Naive B cell (primary cell): ENCODE data around the gene MYBBP1A. TPM values are rescaled to one million over a fixed set of nuclear protein-coding genes. Genes with fewer than 3 reads are reported as not detected.

ENCODE experiments used
- ATAC-seq, 2 donors: fragments of 150-1000 bp; cut with Tn5 transposase; 2 replicates each; pipeline ENCODE4 v1.10.0; 2021; ENCODE audit warnings: low read depth in 2 of 2, mild to moderate bottlenecking in 2 of 2, moderate library complexity in 2 of 2
- DNase-seq: peaks from one replicate; pipeline ENCODE4 v3.0.0; 2022
- H3K27ac Mint-ChIP-seq, 6 donors: one replicate each; pipeline ENCODE4 v1.8.0; 2020 to 2022; ENCODE audit warnings: mild to moderate bottlenecking in 6 of 6, mixed read lengths in 6 of 6, moderate library complexity in 5 of 6, inconsistent platforms in 2 of 6
- H3K27me3 Mint-ChIP-seq, 3 donors: one replicate each; pipeline ENCODE4 v1.8.0; 2021 to 2022; ENCODE audit warnings: mixed read lengths in 3 of 3, mild to moderate bottlenecking in 1 of 3
- H3K36me3 Mint-ChIP-seq, 2 donors: one replicate each; pipeline ENCODE4 v1.8.0; 2020 to 2022; ENCODE audit warnings: mixed read lengths in 2 of 2, inconsistent platforms in 1 of 2, mild to moderate bottlenecking in 1 of 2
- H3K4me1 Mint-ChIP-seq, 3 donors: one replicate each; pipeline ENCODE4 v1.8.0; 2020 to 2022; ENCODE audit warnings: mixed read lengths in 3 of 3, inconsistent platforms in 1 of 3, mild to moderate bottlenecking in 1 of 3, moderate library complexity in 1 of 3
- H3K4me3 Mint-ChIP-seq, 8 donors: one replicate each; pipeline ENCODE4 v1.8.0; 2020 to 2022; ENCODE audit warnings: mild to moderate bottlenecking in 8 of 8, mixed read lengths in 8 of 8, moderate library complexity in 8 of 8, inconsistent platforms in 2 of 8
- H3K9me3 Mint-ChIP-seq, 7 donors: one replicate each; pipeline ENCODE4 v1.8.0; 2020 to 2022; ENCODE audit warnings: mixed read lengths in 7 of 7, mild to moderate bottlenecking in 5 of 7, inconsistent platforms in 2 of 7, moderate library complexity in 1 of 7
- polyA plus RNA-seq, 6 donors: library from polyadenylated mRNA; unstranded; fragments of 300-500 nt; fragmentation: Illumina TruSeq; gene quantifications; one replicate each; pipeline ENCODE4 v1.2.3, GENCODE V29; 2021; ENCODE audit warnings: low read depth in 6 of 6

MYBBP1A gene
- polyA plus RNA-seq, 6 donors from 2014 or later: 0.24 to 28.7 (median 13.4) TPM

DNA sequence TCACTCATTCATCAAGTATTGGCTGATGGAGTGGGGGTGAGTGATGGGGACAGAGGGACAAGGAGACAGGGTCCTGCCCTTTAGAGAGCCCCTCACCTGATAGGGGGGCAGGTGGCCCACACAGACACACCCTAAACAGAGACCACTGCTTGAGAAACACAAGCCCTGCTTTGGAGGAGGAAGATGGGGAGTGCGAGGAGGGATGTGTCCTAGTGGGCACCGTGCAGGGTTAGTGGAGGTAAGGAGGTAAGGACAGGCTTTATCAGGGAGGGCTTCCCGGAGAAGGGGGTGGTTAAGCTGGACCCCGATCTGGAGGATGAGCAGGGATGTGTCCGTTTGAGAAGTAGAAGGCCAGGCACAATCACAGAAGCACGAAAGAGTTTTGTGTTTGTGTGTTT is 21.0 kb upstream of the MYBBP1A start:
- H3K27me3 Mint-ChIP-seq: peaks cover 4 to 40% (median 25%) of the 10 kb centered on the region in 3 donors
- no peak for ATAC-seq
- H3K9me3 Mint-ChIP-seq: no peaks in the 10 kb centered on the region

DNA sequence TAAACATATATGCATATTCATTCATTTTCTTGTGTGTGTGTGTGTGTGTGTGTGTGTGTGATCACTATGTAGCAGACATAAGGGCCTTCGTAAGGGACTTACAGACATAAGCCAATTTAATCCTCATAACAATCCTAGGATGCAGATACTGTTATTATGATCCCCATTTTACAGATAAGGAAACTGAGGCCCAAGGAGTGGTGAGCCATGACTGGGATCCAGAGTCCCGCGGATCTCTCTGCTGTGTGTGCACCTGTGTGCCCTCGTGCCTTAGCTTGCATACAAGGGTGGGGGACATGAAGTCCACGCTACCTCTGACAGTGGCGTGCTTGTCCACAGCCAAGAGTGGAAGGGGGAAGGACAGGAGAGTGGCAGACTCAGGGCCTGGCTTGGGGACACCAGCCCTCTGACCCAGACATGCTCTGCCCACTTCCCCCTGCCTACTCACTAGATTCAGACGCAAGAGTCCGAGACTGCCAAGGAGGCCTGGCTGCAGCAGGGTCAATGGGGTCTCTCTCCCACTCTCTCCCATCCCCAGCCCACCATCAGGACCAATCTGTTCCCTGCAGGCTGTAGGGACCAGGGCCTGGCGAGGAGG is 19.4 kb upstream of the MYBBP1A start:
- DNase-seq (no peak), ATAC-seq (no peak)
- Mint-ChIP-seq H3K27me3 (peaks cover 0 to 36% (median 19%) of the 10 kb centered on the region in 3 donors), H3K4me3 (no peak overlapping the region), H3K27ac (no peak overlapping the region), H3K9me3 (no peaks in the 10 kb centered on the region), H3K36me3 (no peaks in the 10 kb centered on the region), H3K4me1 (no peaks in the 10 kb centered on the region)

More for the DNA sequence above, 21.0 kb upstream of the MYBBP1A start:
- DNase-seq: no peak
- H3K36me3 Mint-ChIP-seq: no peaks in the 10 kb centered on the region
- no peak overlapping the region for H3K27ac Mint-ChIP-seq
- H3K4me1 Mint-ChIP-seq: no peaks in the 10 kb centered on the region
- no peak overlapping the region for H3K4me3 Mint-ChIP-seq

DNA sequence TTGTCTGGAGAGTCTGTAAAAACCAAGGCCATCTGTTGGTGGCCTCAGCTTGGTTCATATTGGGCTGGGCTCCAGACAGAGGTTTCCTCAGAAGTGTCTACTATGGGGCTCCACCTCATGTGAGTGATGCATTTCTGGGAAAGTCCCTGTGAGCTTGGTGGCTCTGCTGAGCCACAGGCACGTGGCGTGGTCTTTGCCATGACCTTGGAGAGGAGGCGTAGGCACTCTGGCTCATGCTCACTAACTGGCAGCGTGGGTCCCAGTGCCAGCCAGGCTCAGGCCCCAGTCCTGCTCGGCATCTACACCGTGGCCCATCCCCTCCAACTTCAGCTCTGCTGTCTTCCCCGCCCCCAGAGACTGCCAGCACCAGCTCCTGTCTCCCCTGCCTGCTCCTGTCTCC is 18.5 kb upstream of the MYBBP1A start:
- Mint-ChIP-seq H3K9me3 (no peaks in the 10 kb centered on the region), H3K4me1 (no peaks in the 10 kb centered on the region), H3K27ac (no peak overlapping the region), H3K27me3 (peaks cover 0 to 35% (median 17%) of the 10 kb centered on the region in 3 donors), H3K36me3 (no peaks in the 10 kb centered on the region), H3K4me3 (no peak overlapping the region)
- ATAC-seq (peak; percentile 61 to 83), DNase-seq (no peak)

DNA sequence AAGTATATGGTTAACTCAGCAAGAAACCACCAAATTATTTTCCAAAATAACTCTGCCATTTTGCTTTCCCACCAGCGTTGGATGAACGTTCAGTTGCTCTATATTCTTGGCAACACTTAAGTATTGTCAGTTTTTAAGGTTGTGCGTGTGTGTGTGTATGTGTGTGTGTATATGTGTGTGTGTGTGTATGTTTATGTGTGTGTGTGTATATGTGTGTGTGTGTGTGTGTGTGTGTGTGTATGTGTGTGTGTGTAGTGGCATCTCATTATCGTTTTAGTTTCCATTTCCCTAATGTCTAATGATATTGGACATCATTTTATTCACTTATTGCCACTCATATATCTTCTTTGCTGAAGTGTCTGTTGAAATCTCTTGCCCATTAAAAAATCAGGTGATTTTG is 17.9 kb upstream of the MYBBP1A start:
- H3K27me3 Mint-ChIP-seq: peaks cover 0 to 35% (median 17%) of the 10 kb centered on the region in 3 donors
- H3K4me1 Mint-ChIP-seq: no peaks in the 10 kb centered on the region
- H3K27ac Mint-ChIP-seq: no peak overlapping the region
- H3K36me3 Mint-ChIP-seq: no peaks in the 10 kb centered on the region
- ATAC-seq (no peak), DNase-seq (no peak)
- no peaks in the 10 kb centered on the region for H3K9me3 Mint-ChIP-seq
- H3K4me3 Mint-ChIP-seq: no peak overlapping the region

DNA sequence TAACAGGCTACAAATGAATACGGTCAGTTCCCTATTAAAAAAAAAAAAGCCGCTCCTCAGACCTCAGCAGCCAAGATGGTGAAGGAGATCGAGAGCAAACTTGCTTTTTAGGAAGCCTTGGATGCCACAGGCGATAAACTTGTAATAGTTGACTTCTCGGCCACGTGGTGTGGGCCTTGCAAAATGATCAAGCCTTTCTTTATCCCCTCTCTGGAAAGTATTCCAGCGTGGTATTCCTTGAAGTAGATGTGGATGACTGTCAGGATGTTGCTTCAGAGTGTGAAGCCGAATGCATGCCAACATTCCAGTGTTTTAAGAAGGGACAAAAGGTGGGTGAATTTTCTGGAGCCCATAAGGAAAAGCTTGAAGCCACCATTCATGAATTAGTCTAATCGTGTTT is 16.9 kb upstream of the MYBBP1A start:
- Mint-ChIP-seq H3K9me3 (no peaks in the 10 kb centered on the region), H3K27ac (no peak overlapping the region), H3K4me3 (no peak overlapping the region), H3K27me3 (peaks cover 0 to 35% (median 17%) of the 10 kb centered on the region in 3 donors), H3K36me3 (no peaks in the 10 kb centered on the region), H3K4me1 (no peaks in the 10 kb centered on the region)
- ATAC-seq (no peak), DNase-seq (no peak)

DNA sequence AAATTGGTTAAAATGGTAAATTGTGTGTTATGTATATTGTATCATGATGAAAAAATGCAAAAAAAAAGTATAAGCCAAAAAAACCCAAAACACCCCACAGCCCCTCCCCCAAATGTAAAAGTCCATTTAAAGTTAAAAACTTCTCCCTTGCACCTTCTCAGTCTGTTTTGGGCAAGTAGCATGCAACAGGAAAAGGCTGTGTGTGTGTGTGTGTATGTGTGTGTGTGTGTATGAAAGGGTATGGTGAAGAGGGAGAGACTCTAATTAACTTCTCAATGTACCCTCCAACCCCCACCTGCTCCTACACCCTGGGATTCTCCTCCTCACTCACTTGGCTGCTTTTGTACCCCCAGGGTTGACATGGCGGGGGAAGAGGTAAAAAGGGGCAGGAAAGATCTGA is 14.4 kb upstream of the MYBBP1A start:
- Mint-ChIP-seq H3K4me1 (peaks cover 5 to 11% (median 10%) of the 10 kb centered on the region in 3 donors), H3K36me3 (no peaks in the 10 kb centered on the region), H3K27me3 (peaks cover 0 to 19% (median 9%) of the 10 kb centered on the region in 3 donors), H3K9me3 (no peaks in the 10 kb centered on the region), H3K27ac (peak overlapping the region in 2 of 6 donors; percentile 26 to 61), H3K4me3 (no peak overlapping the region)
- ATAC-seq (no peak), DNase-seq (no peak)

DNA sequence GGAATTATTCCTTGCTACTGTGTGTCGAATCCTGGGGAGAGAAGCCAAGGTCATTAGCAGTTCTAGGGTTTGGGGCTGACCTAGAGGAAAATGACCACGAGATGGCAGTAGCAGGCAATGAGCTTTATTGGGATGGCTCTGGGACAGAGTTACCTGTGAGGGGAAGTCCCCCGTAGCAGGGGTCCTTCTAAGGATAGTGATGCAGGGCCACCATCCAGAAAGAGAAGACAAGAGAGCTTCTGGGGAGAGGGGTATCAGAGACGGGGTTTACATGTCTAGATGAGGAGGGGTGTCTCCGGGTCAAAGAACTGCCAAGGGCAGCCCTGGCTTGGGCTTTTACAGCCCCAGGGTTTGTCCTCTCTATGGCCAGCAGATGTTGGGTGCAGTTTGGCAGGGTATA is 11.6 kb upstream of the MYBBP1A start:
- DNase-seq (peak; percentile 30), ATAC-seq (peak; percentile 65 to 72)
- peaks cover 16 to 21% (median 20%) of the 10 kb centered on the region in 3 donors for H3K4me1 Mint-ChIP-seq
- peaks cover 0 to 14% (median 8%) of the 10 kb centered on the region in 3 donors for H3K27me3 Mint-ChIP-seq
- H3K9me3 Mint-ChIP-seq: no peaks in the 10 kb centered on the region
- no peaks in the 10 kb centered on the region for H3K36me3 Mint-ChIP-seq
- H3K4me3 Mint-ChIP-seq: peak overlapping the region in 1 of 8 donors; percentile 23
- H3K27ac Mint-ChIP-seq: no peak overlapping the region

DNA sequence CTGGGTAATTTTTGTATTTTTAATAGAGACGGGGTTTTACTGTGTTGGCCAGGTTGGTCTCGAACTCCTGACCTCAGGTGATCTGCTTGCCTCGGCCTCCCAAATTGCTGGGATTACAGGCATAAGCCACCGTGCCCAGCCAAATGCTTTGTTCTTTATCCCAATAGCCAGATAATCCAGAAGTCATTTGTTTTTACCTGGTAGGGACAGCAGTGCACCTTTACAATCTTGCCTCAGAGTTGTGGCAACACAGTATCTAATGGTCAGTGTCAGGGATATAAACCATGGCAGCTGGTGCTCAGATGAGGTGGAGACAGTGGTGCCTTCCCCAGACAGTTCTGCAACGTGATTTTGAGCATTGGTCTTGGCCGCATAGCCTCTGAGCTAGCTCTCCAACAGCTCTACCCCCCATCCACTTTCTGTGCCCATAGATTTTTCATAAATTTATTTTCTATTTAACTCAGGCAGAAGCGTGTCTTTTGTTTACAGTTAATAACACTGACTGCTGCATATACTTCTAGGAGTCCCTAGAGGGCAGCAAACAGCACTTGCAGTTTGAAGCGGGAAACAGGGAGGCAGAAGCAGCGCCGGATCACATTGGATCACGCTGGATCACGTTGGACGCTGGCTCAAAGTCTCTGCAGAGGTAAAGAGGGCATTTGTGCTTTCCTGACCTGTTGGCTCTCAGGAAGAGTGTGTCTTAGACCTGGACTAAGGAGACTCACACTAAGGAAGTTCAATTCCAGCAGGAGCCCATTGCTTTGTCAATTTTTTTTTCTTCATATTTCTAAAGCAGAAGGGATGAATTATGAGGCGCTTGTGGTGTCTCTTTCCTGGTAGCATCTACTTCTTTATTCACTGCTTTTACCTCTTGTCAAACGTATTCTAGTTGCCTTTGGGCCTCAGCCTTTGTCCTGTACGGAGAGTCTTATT is 10.3 kb upstream of the MYBBP1A start:
- peak; percentile 42 for DNase-seq
- ATAC-seq: peak; percentile 58 to 69
- Mint-ChIP-seq H3K27me3 (peaks cover 0 to 8% (median 7%) of the 10 kb centered on the region in 3 donors), H3K4me1 (peaks cover 18 to 28% (median 21%) of the 10 kb centered on the region in 3 donors), H3K9me3 (no peaks in the 10 kb centered on the region), H3K36me3 (no peaks in the 10 kb centered on the region), H3K4me3 (peak overlapping the region in 5 of 8 donors; percentile 1 to 74 (median 54)), H3K27ac (peak overlapping the region in 1 of 6 donors; percentile 47)

DNA sequence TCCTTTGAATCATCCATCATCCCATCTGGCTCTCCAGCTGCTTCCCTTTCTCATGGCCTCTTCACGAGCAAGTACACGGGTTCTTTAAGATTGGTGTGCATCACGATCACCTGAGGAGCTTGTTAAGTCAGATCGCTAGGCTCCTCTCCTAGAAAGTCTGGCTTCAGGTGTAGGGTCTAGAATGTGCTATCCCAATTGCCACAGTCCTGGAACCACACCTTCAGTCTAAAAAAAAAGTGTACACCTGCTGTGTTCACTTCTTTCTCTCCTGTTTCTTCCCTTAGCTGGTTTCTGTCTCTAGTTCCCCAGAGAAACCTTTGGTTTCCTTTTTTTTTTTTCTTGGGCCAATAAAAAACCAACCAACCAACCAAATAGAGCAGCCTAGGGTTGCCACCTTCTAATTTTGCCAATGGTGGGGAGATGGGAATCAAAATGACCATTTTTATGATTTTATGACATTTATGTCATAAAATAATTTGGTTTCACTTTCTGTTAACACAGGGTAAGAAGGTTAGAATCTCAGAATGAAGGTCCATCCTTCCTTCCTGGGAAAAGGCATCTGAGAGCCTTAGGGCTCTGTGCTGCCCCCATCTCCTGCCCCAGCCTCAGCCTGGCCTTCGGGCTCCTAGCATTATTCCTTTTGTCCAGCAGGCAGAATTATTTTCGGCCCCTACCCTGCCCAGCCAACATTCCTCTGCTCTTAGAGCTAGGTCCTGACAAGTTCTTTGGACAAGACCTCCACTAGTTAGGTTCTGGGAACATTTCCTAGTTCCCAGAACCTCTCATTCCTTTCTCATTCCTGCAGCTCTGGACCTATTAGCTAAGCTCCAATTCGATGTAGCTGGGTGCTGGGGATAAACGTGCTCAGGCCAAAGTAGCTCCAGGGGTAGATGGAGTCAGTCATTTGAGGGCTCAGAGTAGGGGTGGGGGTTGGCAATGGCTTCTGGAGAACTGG is 7.1 kb upstream of the MYBBP1A start:
- Mint-ChIP-seq H3K4me1 (peaks cover 18 to 28% (median 24%) of the 10 kb centered on the region in 3 donors), H3K9me3 (no peaks in the 10 kb centered on the region), H3K4me3 (peak overlapping the region in 5 of 8 donors; percentile 11 to 61 (median 42)), H3K27me3 (no peaks in the 10 kb centered on the region), H3K36me3 (no peaks in the 10 kb centered on the region), H3K27ac (peak overlapping the region in 3 of 6 donors; percentile 63 to 85 (median 66))
- peak; percentile 37 to 48 for ATAC-seq
- DNase-seq: no peak

DNA sequence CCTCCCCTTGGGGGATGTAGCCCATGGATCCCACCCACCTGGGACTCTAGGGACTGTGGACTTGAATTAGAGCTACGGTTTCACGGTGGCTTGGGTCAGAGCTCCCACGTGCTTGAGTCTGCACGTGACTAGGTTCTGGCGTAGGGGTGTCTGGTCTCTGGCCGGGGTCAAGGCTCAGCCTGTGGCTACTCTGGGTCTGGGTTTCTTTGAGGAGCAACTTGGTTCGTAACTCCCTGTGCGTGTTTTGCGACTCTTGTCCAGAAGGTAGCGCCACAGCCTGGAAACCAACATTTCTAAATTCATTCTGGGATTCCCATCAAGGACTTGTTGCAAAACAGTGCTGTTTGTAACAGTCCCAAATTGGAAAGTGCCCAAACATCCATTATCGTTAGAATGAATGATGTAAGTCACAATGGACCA is 5.7 kb upstream of the MYBBP1A start:
- Mint-ChIP-seq H3K36me3 (no peaks in the 10 kb centered on the region), H3K27me3 (no peaks in the 10 kb centered on the region), H3K9me3 (no peaks in the 10 kb centered on the region), H3K4me3 (peak overlapping the region in 2 of 8 donors; percentile 22 to 56), H3K4me1 (peaks cover 23 to 29% (median 25%) of the 10 kb centered on the region in 3 donors), H3K27ac (peak overlapping the region in 1 of 6 donors; percentile 35)
- ATAC-seq: no peak
- no peak for DNase-seq

DNA sequence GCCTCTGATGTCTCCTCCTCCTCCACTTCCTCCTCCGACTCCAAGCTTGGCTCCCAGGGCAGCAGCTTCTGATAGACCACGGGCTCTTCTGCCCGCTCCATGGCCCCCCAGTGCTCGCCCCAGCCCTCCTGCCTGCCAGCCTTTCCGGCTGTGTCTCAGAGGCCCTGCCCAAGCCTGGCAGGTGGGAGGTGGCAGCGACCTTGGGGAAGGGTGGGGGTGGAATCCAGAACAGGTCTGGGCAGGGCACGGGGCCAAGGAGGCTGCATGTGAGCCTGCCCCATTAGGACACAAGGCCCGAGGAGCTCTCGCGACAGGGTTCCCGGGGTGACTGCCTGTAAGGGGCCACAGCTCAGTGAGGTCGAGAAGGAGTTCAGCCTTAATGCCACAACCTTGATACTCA is 5.2 kb upstream of the MYBBP1A start, which contains the start of gene GGT6:
Gene GGT6 (minus strand): TSS at position 157 of the 400 bp plus-strand sequence. CDS start 56 bp downstream, at position 101.
- ATAC-seq: no peak
- Mint-ChIP-seq H3K27ac (peak within 1 kb of the TSS in 1 of 6 donors; percentile 35), H3K4me3 (peak within 1 kb of the TSS in 2 of 8 donors; percentile 22 to 56), H3K9me3 (no peaks in the 10 kb centered on the region), H3K27me3 (no peaks in the 10 kb centered on the region), H3K4me1 (peaks cover 23 to 29% (median 25%) of the 10 kb centered on the region in 3 donors), H3K36me3 (no peaks in the 10 kb centered on the region)
- DNase-seq: no peak

DNA sequence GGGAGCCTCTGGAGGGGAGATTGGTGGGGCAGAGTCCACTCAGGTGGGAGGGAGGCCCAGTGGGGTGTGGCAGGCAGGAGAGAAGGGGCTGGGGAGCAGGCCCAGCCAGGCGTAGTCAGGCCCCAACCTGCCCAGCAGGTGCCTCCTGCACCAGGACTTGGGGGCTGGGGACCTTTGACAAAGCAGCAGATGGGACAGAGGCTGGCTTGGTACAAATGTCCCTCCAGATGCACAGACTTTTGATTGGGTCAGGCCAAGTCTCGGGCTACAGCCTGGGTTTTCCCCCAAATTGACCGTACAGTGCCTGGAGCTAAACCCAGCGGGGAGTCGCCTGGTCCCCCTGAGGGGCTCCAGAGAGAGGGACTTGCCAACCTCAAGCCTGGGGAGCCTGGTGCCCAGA is 4.8 kb upstream of the MYBBP1A start:
- peaks cover 24 to 32% (median 28%) of the 10 kb centered on the region in 3 donors for H3K4me1 Mint-ChIP-seq

More for the DNA sequence above, 4.8 kb upstream of the MYBBP1A start:
- no peaks in the 10 kb centered on the region for H3K27me3 Mint-ChIP-seq
- H3K36me3 Mint-ChIP-seq: no peaks in the 10 kb centered on the region
- H3K9me3 Mint-ChIP-seq: no peaks in the 10 kb centered on the region
- H3K27ac Mint-ChIP-seq: no peak overlapping the region
- H3K4me3 Mint-ChIP-seq: no peak overlapping the region
- ATAC-seq: no peak
- no peak for DNase-seq
